HG02870 (cell line): Measurements from ENCODE around the gene HBEGF.
A peak's percentile ranks its signal among the peaks of the same experiment; 100 is the strongest.

ENCODE experiments used
- ATAC-seq: cut with Tn5 transposase; IDR thresholded peaks from one replicate; pipeline ENCODE4 v1.9.1; 2021; ENCODE audit warnings: mild to moderate bottlenecking, moderate library complexity; ENCODE audit not compliant: unreplicated experiment

The HBEGF gene, protein sequence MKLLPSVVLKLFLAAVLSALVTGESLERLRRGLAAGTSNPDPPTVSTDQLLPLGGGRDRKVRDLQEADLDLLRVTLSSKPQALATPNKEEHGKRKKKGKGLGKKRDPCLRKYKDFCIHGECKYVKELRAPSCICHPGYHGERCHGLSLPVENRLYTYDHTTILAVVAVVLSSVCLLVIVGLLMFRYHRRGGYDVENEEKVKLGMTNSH

GRCh38 chr5:140346348-140347221 is at the start of gene HBEGF:
Gene HBEGF, minus strand, starts transcription at chr5:140346603. Its CDS starts 275 bp downstream, at chr5:140346328.
- ATAC-seq = peak; percentile 82

GRCh38 chr5:140393738-140394137 is 47.3 kb upstream of the HBEGF start:
- no peak for ATAC-seq

DNA sequence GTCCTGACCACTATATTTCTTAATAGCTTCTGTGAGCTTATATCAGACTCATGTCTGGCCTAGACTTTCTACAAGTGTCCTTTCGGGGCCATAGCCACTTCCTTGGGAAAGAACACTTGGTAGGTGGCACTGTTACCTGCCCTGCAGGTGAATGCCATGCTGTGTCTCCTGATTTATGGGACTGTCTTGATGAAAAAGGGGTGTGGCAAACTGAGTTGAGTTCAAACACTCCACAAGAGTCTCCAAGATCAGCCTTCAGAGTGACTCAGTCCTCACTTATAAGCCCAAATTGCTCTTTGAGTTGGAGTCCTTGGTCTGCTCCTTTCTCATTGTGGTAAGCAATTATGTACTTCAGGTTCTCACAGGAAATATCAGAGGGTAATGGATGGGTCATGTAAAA is 45.3 kb upstream of the HBEGF start:
- ATAC-seq = no peak

DNA sequence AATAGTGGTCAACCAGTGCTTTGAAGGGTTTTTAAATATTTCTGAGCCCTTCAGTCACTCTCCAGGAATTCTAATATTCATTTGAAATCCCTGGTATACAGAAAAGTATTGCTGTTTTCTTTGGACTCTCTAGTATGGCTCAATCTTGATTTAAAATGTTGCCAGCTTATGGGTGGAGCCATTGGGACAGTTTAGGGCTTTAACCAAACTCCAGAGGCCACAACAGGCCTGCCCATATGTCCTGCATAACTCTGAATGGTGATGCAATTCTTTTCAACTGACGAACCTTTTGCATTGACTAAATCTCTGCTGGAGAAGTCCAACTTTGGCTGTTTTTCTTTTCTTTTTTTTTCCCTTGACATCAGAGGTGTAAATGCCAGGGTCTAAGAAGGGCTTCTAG is 44.9 kb upstream of the HBEGF start:
- ATAC-seq = no peak

GRCh38 chr5:140388052-140388451 is 41.6 kb upstream of the HBEGF start:
- no peak for ATAC-seq

DNA sequence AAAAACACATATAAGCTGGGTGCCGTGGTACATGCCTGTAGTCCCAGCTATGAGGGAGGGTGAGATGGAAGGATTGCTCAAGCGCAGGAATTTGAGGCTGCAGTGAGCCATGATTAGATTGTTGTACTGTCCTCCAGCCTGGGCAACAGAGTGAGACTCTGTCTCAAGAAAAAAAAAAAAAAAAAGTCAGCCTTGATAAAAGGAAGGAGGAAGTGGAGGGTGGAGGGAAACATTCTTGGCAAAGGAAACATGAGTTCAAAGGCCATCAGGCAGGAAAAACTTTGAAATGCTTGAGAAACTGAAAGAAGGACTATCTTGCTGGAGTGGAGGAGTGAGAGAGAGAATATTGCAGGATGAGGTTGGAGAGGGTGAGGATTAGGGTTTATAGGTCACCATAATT is 36.9 kb upstream of the HBEGF start:
- no peak for ATAC-seq

DNA sequence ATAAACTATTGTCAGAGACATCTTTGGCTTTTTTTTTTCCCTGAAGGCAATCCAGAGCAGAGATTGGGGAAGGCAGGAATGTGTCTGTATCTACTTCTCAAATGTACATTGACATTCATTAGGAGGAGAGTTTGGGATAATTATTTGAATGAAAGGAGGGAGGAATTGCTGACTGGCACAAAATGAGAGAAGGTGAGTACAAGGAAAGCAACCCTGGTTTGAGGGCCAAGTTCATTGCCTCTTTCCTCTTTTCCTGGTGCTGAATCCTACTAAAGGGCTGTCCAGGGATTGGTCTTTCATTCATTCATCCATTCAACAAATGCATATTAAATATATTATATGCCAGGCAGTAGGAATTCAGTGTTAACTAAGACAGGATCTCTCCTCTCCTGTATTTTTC is 36.5 kb upstream of the HBEGF start:
- no peak for ATAC-seq

- ATAC-seq = no peak
These were observed 35.6 kb upstream of the HBEGF start for GRCh38 chr5:140381972-140382371.

- ATAC-seq = no peak
These were observed 34.9 kb upstream of the HBEGF start for GRCh38 chr5:140381351-140381750.

DNA sequence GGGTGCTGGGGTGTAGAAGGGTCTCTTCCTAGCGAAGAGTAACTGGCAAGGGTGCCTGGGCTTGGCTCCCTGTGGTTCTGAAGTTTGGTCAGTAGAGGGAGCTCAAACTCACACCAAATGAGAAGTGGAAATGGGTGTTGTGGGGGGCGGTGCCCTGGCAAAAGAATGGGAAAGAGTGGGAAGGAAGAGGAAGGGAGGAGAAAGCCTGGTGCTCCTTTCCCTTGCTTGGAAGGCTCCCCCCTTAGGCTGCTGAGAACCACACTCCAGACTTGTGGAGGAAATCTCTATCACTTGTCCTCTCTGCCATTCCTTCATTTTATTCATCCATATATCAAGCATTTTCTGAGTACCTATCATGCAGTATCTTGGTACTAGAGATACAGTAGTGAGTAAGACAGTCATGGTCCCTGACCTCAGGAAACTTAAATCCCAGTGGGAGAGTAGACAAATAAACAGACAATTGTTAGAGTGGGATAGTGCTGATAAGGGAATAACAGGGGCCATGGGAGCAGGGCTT is 26.6 kb upstream of the HBEGF start:
- no peak for ATAC-seq

DNA sequence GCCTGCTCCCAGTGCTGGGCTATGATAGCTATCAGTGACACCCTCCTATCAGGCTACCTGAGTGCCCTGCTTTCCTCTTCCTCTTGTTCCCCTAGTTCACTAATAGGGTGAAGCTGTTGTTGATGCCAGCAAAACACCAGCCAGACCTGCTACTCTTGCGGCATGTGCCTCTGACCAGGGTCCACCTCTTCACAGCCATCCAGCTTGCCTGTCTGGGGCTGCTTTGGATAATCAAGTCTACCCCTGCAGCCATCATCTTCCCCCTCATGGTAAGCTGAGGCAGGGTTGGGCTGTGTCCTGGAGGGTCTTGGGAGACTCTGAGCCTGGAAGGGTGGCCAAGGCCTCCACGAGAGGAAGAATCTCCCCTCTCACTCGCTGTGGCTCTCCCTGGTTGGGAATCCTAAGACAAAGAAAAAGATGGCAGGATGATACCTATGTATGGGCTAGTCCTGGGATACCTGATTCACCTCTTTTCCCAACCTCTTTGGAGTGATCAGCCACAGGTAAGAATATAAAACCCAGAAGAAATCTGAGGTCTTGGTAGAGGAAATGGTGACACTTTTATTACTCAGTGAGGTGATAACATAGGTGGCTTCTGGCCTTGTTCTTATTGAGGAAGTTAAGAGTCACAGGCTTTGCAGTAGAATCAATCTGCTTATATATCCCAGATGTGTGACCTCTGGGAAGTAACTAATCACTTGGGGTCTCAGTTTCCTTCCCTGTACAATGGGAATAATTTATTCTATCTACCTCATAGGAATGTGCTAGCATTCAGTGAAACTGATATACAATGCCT is 25.2 kb upstream of the HBEGF start:
- ATAC-seq = no peak

GRCh38 chr5:140367256-140368013 is 21.0 kb upstream of the HBEGF start:
- no peak for ATAC-seq

GRCh38 chr5:140366589-140367255 is 20.3 kb upstream of the HBEGF start:
- ATAC-seq = no peak

- no peak for ATAC-seq
These were observed 19.5 kb upstream of the HBEGF start for GRCh38 chr5:140365941-140366340.

DNA sequence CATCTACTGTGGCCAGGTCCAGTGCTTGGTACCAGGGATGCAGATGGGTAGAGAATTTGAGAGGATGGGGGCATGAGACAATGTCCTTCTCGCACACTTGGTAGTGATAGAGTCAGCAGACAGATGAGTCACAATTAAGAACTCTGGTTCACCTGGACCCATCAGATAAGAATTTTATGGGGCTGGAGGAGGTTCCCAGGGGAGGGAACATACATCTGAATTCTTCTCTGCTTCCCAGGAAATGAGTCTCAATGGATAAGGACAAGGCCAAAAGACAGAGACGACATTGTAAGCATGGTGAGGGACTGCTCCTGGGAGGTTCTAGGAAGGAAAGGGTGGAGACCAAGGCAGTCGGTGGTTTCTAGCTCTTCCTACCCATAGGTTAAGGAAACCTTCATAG is 18.9 kb upstream of the HBEGF start:
- ATAC-seq = no peak

DNA sequence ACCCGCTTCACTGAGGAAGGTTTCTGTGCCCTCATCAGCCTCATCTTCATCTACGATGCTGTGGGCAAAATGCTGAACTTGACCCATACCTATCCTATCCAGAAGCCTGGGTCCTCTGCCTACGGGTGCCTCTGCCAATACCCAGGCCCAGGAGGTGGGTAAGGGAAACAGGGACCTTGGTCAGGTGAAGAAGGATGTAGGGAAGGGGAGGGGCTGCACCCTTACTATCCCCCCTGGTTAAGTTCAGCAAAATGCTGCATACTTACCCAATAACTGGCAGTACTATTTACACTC is 18.0 kb upstream of the HBEGF start:
- no peak for ATAC-seq

GRCh38 chr5:140363631-140364471 is 17.4 kb upstream of the HBEGF start:
- no peak for ATAC-seq

DNA sequence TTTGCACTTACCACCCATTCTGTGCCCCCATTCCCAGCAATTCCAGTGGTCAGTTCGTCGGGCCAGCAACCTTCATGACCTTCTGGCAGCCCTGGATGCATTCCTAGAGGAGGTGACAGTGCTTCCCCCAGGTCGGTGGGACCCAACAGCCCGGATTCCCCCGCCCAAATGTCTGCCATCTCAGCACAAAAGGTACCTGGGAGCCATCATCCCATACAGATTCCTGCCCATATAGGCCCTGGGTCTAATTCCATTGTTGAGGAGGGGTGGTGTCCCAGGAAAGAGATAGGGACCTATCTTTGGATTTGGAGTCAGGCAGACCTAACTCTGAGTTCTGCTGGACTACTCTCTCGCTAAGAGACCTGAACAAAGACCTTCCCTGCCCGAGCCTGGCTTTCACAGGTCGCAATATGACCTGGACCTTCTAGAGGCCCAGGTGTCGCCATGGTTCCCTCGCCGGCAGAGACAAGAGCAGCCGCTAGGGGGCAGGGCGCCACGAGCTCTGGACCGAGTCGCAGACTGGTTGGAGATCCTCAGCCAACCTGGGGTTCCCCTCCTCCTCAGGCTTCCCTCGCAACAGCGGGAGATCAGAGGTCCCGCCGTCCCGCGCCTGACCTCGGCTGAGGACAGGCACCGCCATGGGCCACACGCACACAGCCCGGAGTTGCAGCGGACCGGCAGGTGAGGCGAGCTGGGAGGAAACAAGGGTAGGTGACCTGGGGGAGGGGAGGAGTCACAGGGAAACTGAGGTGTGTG is 16.6 kb upstream of the HBEGF start:
- peak; percentile 85 for ATAC-seq

DNA sequence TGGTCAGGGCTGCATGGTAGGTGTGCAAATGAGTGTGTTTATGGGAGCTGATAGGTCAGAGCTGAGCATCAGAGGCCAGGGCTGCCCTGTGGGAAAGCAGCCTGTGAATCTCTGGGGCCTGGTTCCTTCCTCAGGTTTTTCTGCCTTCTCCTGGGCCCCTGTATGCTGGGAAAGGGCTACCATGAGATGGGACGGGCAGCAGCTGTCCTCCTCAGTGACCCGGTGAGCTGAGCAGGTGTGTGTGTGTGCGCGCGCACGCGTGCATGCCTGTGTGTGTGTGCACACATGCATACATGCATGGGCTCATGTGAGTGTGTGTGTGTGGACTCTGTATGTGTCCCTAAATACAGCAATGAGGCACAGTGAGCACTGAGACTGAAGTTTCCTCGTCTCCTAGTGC is 15.9 kb upstream of the HBEGF start:
- ATAC-seq = no peak
